ENCODE measurements around the gene SHLD1.
"Not testable (repeated sequence)": the region's sequence is repeated elsewhere in the genome, so short reads cannot be mapped to it uniquely, and the experiment has no call there.

The SHLD1 gene

GRCh38 chr20:5779071-5779900, 29.1 kb downstream of the SHLD1 start:
- TF ChIP-seq, protein P1, sequence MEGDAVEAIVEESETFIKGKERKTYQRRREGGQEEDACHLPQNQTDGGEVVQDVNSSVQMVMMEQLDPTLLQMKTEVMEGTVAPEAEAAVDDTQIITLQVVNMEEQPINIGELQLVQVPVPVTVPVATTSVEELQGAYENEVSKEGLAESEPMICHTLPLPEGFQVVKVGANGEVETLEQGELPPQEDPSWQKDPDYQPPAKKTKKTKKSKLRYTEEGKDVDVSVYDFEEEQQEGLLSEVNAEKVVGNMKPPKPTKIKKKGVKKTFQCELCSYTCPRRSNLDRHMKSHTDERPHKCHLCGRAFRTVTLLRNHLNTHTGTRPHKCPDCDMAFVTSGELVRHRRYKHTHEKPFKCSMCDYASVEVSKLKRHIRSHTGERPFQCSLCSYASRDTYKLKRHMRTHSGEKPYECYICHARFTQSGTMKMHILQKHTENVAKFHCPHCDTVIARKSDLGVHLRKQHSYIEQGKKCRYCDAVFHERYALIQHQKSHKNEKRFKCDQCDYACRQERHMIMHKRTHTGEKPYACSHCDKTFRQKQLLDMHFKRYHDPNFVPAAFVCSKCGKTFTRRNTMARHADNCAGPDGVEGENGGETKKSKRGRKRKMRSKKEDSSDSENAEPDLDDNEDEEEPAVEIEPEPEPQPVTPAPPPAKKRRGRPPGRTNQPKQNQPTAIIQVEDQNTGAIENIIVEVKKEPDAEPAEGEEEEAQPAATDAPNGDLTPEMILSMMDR (IDR thresholded peaks at IDR 0.05; ENCODE audit: low read depth, low read length): no peak
- H3K36me3 ChIP-seq: peaks cover 4% of the 10 kb centered on the region
- DNase-seq: no peak
- H3K4me3 ChIP-seq (ENCODE audit: low read depth, low read length): no peak overlapping the region
- H3K27me3 ChIP-seq (ENCODE audit: insufficient read depth, low read depth, severe bottlenecking): no peaks in the 10 kb centered on the region
- H3K9me3 ChIP-seq (ENCODE audit: severe bottlenecking): no peaks in the 10 kb centered on the region
- no peak overlapping the region for H3K27ac ChIP-seq

DNA sequence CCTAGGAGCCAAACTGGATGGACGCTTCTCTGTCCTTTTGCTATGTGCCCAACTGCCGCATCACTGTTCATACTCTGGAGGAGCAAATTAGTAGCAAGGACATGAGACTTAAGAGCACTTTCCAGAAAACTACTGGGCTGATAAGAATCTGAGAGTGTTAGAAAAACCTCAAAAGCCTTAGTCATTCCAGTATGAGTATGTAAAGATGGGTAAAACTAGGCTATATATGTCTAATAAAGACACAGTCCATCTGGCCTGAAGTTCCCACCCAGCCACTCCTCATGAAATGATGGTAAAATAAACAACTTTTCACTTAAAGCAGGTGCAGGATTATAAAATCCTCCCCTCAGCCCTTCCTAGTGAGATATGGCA, 30.6 kb downstream of the SHLD1 start:
- no peaks in the 10 kb centered on the region for H3K27me3 ChIP-seq (ENCODE audit: insufficient read depth, low read depth, severe bottlenecking)
- DNase-seq: no peak
- H3K36me3 ChIP-seq: peaks cover 4% of the 10 kb centered on the region
- no peak overlapping the region for H3K4me3 ChIP-seq (ENCODE audit: low read depth, low read length)
- H3K9me3 ChIP-seq (ENCODE audit: severe bottlenecking): no peaks in the 10 kb centered on the region
- TF ChIP-seq, protein P1 (IDR thresholded peaks at IDR 0.05; ENCODE audit: low read depth, low read length): no peak
- no peak overlapping the region for H3K27ac ChIP-seq

DNA sequence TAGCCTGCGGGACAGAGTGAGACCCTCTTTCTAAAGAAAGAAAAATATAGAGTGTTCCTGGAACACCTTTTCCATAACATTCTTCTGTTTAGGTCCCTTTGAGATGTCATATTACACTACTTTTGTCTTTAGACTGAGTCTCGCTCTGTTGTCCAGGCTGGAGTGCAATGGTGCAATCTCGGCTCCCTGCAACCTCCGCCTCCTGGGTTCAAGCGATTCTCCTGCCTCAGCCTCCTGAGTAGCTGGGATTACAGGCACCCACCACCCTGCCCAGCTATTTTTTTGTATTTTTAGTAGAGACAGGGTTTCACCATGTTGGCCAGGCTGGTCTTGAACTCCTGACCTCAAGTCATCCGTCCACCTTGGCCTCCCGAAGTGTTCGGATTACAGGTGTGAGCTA, 31.2 kb downstream of the SHLD1 start:
- H3K27ac ChIP-seq; H3K4me3 ChIP-seq (ENCODE audit: low read depth, low read length); H3K9me3 ChIP-seq (ENCODE audit: severe bottlenecking); H3K36me3 ChIP-seq; H3K27me3 ChIP-seq (ENCODE audit: insufficient read depth, low read depth, severe bottlenecking); DNase-seq: not testable (repeated sequence)

DNA sequence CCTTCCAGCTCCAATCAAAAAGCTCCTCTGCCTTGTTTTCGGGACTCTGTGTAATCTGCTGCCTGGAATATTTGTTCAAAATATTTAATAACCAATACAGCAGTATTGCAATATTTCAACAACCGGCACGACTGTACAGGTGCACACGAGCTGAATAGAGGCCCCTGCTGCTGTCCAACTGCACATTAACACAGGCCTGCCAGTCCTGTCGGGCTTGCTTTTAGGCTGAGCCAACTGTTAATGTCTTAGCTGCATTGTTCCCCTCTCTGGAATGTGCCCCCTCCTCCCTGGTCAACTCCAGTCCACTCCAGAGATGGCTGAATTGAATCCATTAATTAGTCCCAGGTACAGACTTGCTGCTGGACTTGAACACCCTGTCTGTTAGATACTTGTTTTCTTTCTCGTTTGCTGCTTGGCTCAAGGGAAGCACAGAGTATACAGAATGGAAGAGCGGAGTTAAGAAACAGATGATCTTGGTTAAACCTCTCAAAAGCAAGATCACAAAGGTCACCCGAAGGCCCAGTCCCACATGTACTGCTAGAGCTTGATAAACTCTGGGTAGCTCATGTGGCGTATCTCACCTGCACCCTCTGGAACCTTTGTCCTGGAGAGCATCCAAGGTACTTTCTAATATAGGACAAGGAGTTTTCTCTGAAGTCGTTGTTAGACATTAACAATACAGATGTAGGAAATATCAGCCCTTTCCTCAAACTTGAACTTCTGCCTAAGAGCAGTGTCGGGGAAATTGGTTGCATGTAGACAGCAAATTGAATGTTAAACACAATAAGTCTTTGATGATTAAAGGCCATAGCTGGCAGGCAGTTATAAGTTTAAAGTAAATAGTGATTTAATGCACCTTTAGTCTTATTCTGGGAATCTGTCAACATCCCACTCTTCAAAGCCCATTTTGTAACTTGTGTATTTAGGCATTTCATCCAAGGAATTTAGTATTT, 31.9 kb downstream of the SHLD1 start:
- Histone ChIP-seq H3K27ac (no peak overlapping the region), H3K36me3 (peaks cover 1% of the 10 kb centered on the region; the same call in 1 of the 2 replicates), H3K4me3 (ENCODE audit: low read depth, low read length) (no peak overlapping the region), H3K27me3 (ENCODE audit: insufficient read depth, low read depth, severe bottlenecking) (no peaks in the 10 kb centered on the region), H3K9me3 (ENCODE audit: severe bottlenecking) (no peaks in the 10 kb centered on the region)
- DNase-seq: no peak
- TF ChIP-seq, protein P1 (IDR thresholded peaks at IDR 0.05; ENCODE audit: low read depth, low read length): no peak

GRCh38 chr20:5784735-5785134, 34.5 kb downstream of the SHLD1 start:
- no peaks in the 10 kb centered on the region for H3K27me3 ChIP-seq (ENCODE audit: insufficient read depth, low read depth, severe bottlenecking)
- DNase-seq: no peak
- H3K4me3 ChIP-seq (ENCODE audit: low read depth, low read length): no peak overlapping the region
- H3K27ac ChIP-seq: no peak overlapping the region
- TF ChIP-seq, protein P1 (IDR thresholded peaks at IDR 0.05; ENCODE audit: low read depth, low read length): no peak
- H3K36me3 ChIP-seq: no peaks in the 10 kb centered on the region
- H3K9me3 ChIP-seq (ENCODE audit: severe bottlenecking): no peaks in the 10 kb centered on the region

DNA sequence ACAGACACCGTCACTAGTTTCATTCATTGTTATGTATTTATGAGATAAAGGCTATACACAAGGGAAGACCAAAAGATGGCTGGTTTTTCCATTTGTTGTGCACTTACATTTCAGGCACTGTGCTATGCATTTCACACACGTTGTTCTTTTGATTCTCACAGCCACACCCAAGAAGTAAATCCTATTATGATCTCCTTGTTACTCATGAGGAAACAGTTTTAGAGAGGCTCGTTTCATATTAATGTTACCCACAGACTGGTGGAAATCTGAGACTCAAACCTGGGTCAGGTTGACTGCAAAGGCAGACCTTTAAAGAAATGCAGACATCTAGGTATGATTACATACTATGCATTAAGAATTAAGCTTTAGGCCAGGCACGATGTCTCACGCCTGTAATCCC, 34.9 kb downstream of the SHLD1 start:
- H3K9me3 ChIP-seq (ENCODE audit: severe bottlenecking): no peaks in the 10 kb centered on the region
- no peak for DNase-seq
- H3K36me3 ChIP-seq: no peaks in the 10 kb centered on the region
- TF ChIP-seq, protein P1 (IDR thresholded peaks at IDR 0.05; ENCODE audit: low read depth, low read length): no peak
- H3K27me3 ChIP-seq (ENCODE audit: insufficient read depth, low read depth, severe bottlenecking): no peaks in the 10 kb centered on the region
- no peak overlapping the region for H3K4me3 ChIP-seq (ENCODE audit: low read depth, low read length)
- H3K27ac ChIP-seq: no peak overlapping the region

All from WERI-Rb-1 (cell line).